GM12878 (cell line): ENCODE measurements around the gene SELENOP. TPM values are rescaled to one million over a fixed set of nuclear protein-coding genes. Genes with fewer than 3 reads are reported as not detected.

Experiments
- ATAC-seq: fragments of 200-7000 bp; cut with Tn5 transposase; 3 replicates; pipeline ENCODE4 v1.9.1; 2020; ENCODE audit warnings: mild to moderate bottlenecking, moderate library complexity
- BruUV-seq: library from RNA; stranded (reverse); fragments of 400-500 nt; replicated peaks from 2 replicates; lab custom pipeline; 2021; lab: Mats Ljungman, UMichigan
- CTCF ChIA-PET: fragments of 300-600 bp; sonication (Branson Sonifier 250); formaldehyde crosslinking; extraction: SDS; loops from one replicate; lab custom pipeline; 2021; ENCODE audit warnings: inconsistent platforms; lab: Yijun Ruan, JAX
- POLR2A ChIA-PET: fragments of 350-600 bp; formaldehyde crosslinking; extraction: SDS; loops from one replicate; lab custom pipeline; 2021; ENCODE audit warnings: inconsistent platforms; lab: Charles Lee
- RAD21 ChIA-PET: fragments of 300-600 bp; sonication (Branson Sonifier 250); formaldehyde crosslinking; loops from one replicate; lab custom pipeline; 2023; ENCODE audit warnings: antibody characterized with exemption; ENCODE audit not compliant: unreplicated experiment; lab: Charles Lee
- SMC1A ChIA-PET: fragments of 300-600 bp; sonication (Branson Sonifier 250); formaldehyde crosslinking; loops from one replicate; lab custom pipeline; 2023; ENCODE audit not compliant: unreplicated experiment, uncharacterized antibody; lab: Charles Lee
- DNase-seq: peaks from one replicate; pipeline ENCODE4 v3.0.0-alpha.2; 2011; ENCODE audit warnings: low read depth, low spot score
- FAIRE-seq: peaks from 3 replicates; lab custom pipeline; 2011; peaks lifted over from hg19 to GRCh38; lab: Jason Lieb, UNC
- H2AFZ ChIP-seq: 2 replicates; pipeline ENCODE4 v1.6.0; 2011; ENCODE audit warnings: low read depth, low read length, control low read depth; ENCODE audit not compliant: control insufficient read depth
- H3K27ac ChIP-seq: 2 replicates; pipeline ENCODE4 v1.5.1; 2011; ENCODE audit warnings: control low read depth; ENCODE audit not compliant: control insufficient read depth, insufficient read depth
- H3K27me3 ChIP-seq, 2 experiments: replicated peaks in 1 of 2; 2 replicates each; pipeline versions ENCODE4 v1.6.0 to v1.6.1; 2011; ENCODE audit warnings: low read length in 1 of 2; ENCODE audit not compliant: control insufficient read depth in 2 of 2, insufficient read depth in 2 of 2
- H3K36me3 ChIP-seq, 2 experiments: 2 replicates each; pipeline ENCODE4 v1.5.1; 2011; ENCODE audit warnings: low read length in 1 of 2; ENCODE audit not compliant: control insufficient read depth in 2 of 2, insufficient read depth in 2 of 2
- H3K4me1 ChIP-seq: 2 replicates; pipeline ENCODE4 v1.6.1; 2011; ENCODE audit warnings: mild to moderate bottlenecking, low read length, moderate library complexity, mixed read lengths; ENCODE audit not compliant: control insufficient read depth, insufficient read depth
- H3K4me2 ChIP-seq: 2 replicates; pipeline ENCODE4 v1.6.0; 2011; ENCODE audit warnings: control low read depth; ENCODE audit not compliant: control insufficient read depth, insufficient read depth
- H3K4me3 ChIP-seq: fragments of 200-600 bp; sonication (generic); 2 replicates; pipeline ENCODE4 v1.5.1; 2016
- H3K79me2 ChIP-seq: 2 replicates; pipeline ENCODE4 v1.6.0; 2011; ENCODE audit warnings: low read length; ENCODE audit not compliant: control insufficient read depth, insufficient read depth
- H3K9ac ChIP-seq: 2 replicates; pipeline ENCODE4 v1.8.0; 2011; ENCODE audit warnings: low read length, control low read depth, mixed read lengths; ENCODE audit not compliant: control insufficient read depth, insufficient read depth
- H3K9me3 ChIP-seq: replicated peaks from 3 replicates; pipeline ENCODE4 v1.5.1; 2011; ENCODE audit warnings: mild to moderate bottlenecking, low read length; ENCODE audit not compliant: control insufficient read depth, insufficient read depth
- H4K20me1 ChIP-seq: 2 replicates; pipeline ENCODE4 v1.6.0; 2011; ENCODE audit not compliant: control insufficient read depth, insufficient read depth
- CBFB ChIP-seq: IDR thresholded peaks from 2 replicates; pipeline ENCODE4 v1.6.1; 2016; ENCODE audit warnings: antibody characterized with exemption, low read depth
- CHD1 ChIP-seq: IDR thresholded peaks from 2 replicates; pipeline ENCODE4 v1.6.1; 2012; ENCODE audit warnings: low read depth, low read length, improper control_type of control experiment
- CHD2 ChIP-seq: IDR thresholded peaks from 2 replicates; pipeline ENCODE4 v1.6.1; 2011; ENCODE audit warnings: low read depth, low read length, improper control_type of control experiment, borderline replicate concordance
- JUNB ChIP-seq: IDR thresholded peaks from 2 replicates; pipeline ENCODE4 v1.6.1; 2016; ENCODE audit warnings: antibody characterized with exemption, mild to moderate bottlenecking
- KAT2A ChIP-seq: conservative IDR thresholded peaks from 2 replicates; pipeline ENCODE4 v1.6.1; 2011; ENCODE audit warnings: low read depth, low read length; ENCODE audit not compliant: control insufficient read depth
- MEF2A ChIP-seq: IDR thresholded peaks from 2 replicates; pipeline ENCODE4 v1.6.1; 2011; ENCODE audit warnings: low read depth, mild to moderate bottlenecking, low read length, moderate library complexity; ENCODE audit not compliant: insufficient read depth
- RFX5 ChIP-seq: IDR thresholded peaks from 2 replicates; pipeline ENCODE4 v1.6.1; 2011; ENCODE audit warnings: low read depth, low read length, improper control_type of control experiment
- SKIL ChIP-seq: fragments of 450-650 bp; IDR thresholded peaks from 2 replicates; pipeline ENCODE4 v1.6.1; 2017; ENCODE audit warnings: mild to moderate bottlenecking, low read depth, inconsistent platforms; ENCODE audit not compliant: poor library complexity, severe bottlenecking
- STAT3 ChIP-seq: IDR thresholded peaks from 2 replicates; pipeline ENCODE4 v1.6.1; 2011; ENCODE audit warnings: low read depth, low read length, improper control_type of control experiment
- WGBS: methylation state at CpG from one replicate; pipeline ENCODE4 v1.1.6; 2016; ENCODE audit warnings: low lambda C conversion rate; ENCODE audit not compliant: insufficient replicate concordance, insufficient coverage; ENCODE audit errors: missing lambda C conversion rate; 5-methylcytosine and 5-hydroxymethylcytosine counted together
- in situ Hi-C: fragments of 300-500 bp; cut with MboI; formaldehyde crosslinking; loops from 9 replicates; pipeline ENCODE4 v1.14.3; 2018; ENCODE audit warnings: mixed read lengths
- intact Hi-C: fragments of 100-400 bp; cut with micrococcal nuclease; formaldehyde crosslinking; loops from one replicate; pipeline ENCODE4 v1.14.2; 2022; ENCODE audit not compliant: unreplicated experiment
- polyA plus RNA-seq, 11 experiments: library from polyadenylated mRNA; depleted of rRNA in 4 of 11; unstranded in 6 of 11; stranded (reverse) in 5 of 11; fragments of >200 nt; fragmentation: Nextera tagmentation in 4 of 11; fragmentation: Illumina TruSeq in 1 of 11; extraction: Ambion mirVana in 4 of 11; extraction: Trizol in 1 of 11; gene quantifications; 1 replicate in 1 of 11; 2 replicates in 10 of 11; pipeline versions ENCODE4 v1.2.1 to v1.2.3, GENCODE V29; 2011 to 2016; ENCODE audit warnings: inconsistent platforms in 2 of 11, missing spikeins in 2 of 11, low read depth in 1 of 11
- total RNA-seq, 4 experiments: library from RNA; depleted of rRNA in 3 of 4; stranded (reverse); fragments of >200 nt in 3 of 4; fragmentation: Illumina TruSeq in 1 of 4; extraction: Trizol in 1 of 4; gene quantifications; 2 replicates each; pipeline versions ENCODE4 v1.2.1 to v1.2.3, GENCODE V29; 2013 to 2021
- TF ChIP-seq, protein P1 (sequence below): fragments of 450-650 bp; IDR thresholded peaks from 2 replicates; pipeline ENCODE4 v1.6.1; 2016; ENCODE audit warnings: mild to moderate bottlenecking
- TF ChIP-seq, protein P2 (sequence below): fragments of 450-650 bp; formaldehyde crosslinking; IDR thresholded peaks from 2 replicates; pipeline ENCODE4 v1.4.0; 2022; ENCODE audit warnings: mild to moderate bottlenecking, moderate library complexity

SELENOP gene
- total and polyA plus RNA-seq, 10 of the 15 experiments (the other 5 are each of a cell fraction or from before 2014, with no cell fraction given) = 0.08 to 5.1 (median 0.88) TPM; not detected in 3

- no TSS peak for BruUV-seq
- Histone ChIP-seq H3K4me3 (no peak overlapping the region), H4K20me1 (no peaks in the 10 kb centered on the region), H3K9ac (no peak overlapping the region), H3K27me3 (no peaks in the 10 kb centered on the region), H3K36me3 (no peaks in the 10 kb centered on the region), H3K9me3 (no peaks in the 10 kb centered on the region), H3K4me1 (no peaks in the 10 kb centered on the region), H3K79me2 (no peaks in the 10 kb centered on the region), H3K27ac (no peak overlapping the region), H2AFZ (no peak overlapping the region), H3K4me2 (no peak overlapping the region)
- DNase-seq (no peak), ATAC-seq (no peak), FAIRE-seq (no peak)
- ChIA-PET CTCF (interaction anchor here (0.7 to 2.9 kb wide), 10 partner anchors 10 to 895 kb away, joined by 3 to 13 read pairs (median 3); no protein-coding TSS in a partner anchor), RAD21 (interaction anchor here (1.1 to 2.2 kb wide), 3 partner anchors 15 to 165 kb away, joined by 3 to 12 read pairs (median 4); no protein-coding TSS in a partner anchor), SMC1A (interaction anchor here (0.8 to 2.2 kb wide), 5 partner anchors 10 to 138 kb away, joined by 3 to 12 read pairs (median 8); no protein-coding TSS in a partner anchor), POLR2A (no interaction called here)
- WGBS = 19% methylated on average over 5 of the region's 5 CpGs
- TF ChIP-seq KAT2A = no peak
- TF ChIP-seq RFX5 = no peak
- TF ChIP-seq MEF2A = no peak
- TF ChIP-seq CHD1 = no peak
- TF ChIP-seq STAT3 = no peak
- intact Hi-C loops = no loop called here
- in situ Hi-C loops = no loop called here
Measured at GRCh38 chr5:42751044-42751443, 60.6 kb downstream of the SELENOP start.

DNA sequence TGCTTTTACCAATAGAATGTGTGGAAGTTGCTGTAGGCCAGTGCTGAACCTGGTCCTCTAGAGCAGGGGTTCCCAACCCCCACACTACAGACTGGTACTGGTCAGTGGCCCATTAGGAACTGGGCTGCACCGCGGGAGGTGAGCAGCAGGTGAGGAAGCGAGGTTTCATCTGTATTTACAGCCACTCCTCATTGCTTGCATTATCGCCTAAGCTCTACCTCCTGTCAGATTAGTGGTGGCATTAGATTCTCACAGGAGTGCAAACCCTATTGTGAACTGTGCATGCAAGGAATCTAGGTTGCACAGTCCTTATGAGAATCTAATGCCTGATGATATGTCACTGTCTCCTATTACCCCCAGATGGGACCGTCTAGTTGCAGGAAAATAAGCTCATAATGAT lies 61.2 kb downstream of the SELENOP start:
- FAIRE-seq = no peak
- no peak overlapping the region for H3K27ac ChIP-seq
- no peaks in the 10 kb centered on the region for H3K4me1 ChIP-seq
- H3K4me3 ChIP-seq = no peak overlapping the region
- ChIA-PET SMC1A (interaction anchor here (0.8 to 2.2 kb wide), 4 partner anchors 11 to 139 kb away, joined by 3 to 12 read pairs (median 6); no protein-coding TSS in a partner anchor), CTCF (interaction anchor here (0.7 to 2.9 kb wide), 7 partner anchors 10 to 167 kb away, joined by 3 to 13 read pairs (median 3); no protein-coding TSS in a partner anchor), RAD21 (interaction anchor here (1.1 to 2.2 kb wide), 2 partner anchors 139 to 165 kb away, joined by 3 to 12 read pairs; no protein-coding TSS in a partner anchor), POLR2A (no interaction called here)
- H3K9me3 ChIP-seq = no peaks in the 10 kb centered on the region
- intact Hi-C loops = no loop called here
- in situ Hi-C loops = no loop called here
- no peaks in the 10 kb centered on the region for H3K36me3 ChIP-seq
- H3K79me2 ChIP-seq = no peaks in the 10 kb centered on the region
- H4K20me1 ChIP-seq = no peaks in the 10 kb centered on the region
- no peak overlapping the region for H2AFZ ChIP-seq
- DNase-seq = no peak
- no TSS peak for BruUV-seq
- H3K27me3 ChIP-seq = no peaks in the 10 kb centered on the region
- no peak for ATAC-seq
- no peak overlapping the region for H3K4me2 ChIP-seq
- 89% methylated on average over 5 of the region's 5 CpGs for WGBS
- no peak overlapping the region for H3K9ac ChIP-seq
- TF ChIP-seq SKIL = no peak
- no peak for TF ChIP-seq JUNB
- TF ChIP-seq, protein P1, sequence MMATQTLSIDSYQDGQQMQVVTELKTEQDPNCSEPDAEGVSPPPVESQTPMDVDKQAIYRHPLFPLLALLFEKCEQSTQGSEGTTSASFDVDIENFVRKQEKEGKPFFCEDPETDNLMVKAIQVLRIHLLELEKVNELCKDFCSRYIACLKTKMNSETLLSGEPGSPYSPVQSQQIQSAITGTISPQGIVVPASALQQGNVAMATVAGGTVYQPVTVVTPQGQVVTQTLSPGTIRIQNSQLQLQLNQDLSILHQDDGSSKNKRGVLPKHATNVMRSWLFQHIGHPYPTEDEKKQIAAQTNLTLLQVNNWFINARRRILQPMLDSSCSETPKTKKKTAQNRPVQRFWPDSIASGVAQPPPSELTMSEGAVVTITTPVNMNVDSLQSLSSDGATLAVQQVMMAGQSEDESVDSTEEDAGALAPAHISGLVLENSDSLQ = no peak
- TF ChIP-seq, protein P2, sequence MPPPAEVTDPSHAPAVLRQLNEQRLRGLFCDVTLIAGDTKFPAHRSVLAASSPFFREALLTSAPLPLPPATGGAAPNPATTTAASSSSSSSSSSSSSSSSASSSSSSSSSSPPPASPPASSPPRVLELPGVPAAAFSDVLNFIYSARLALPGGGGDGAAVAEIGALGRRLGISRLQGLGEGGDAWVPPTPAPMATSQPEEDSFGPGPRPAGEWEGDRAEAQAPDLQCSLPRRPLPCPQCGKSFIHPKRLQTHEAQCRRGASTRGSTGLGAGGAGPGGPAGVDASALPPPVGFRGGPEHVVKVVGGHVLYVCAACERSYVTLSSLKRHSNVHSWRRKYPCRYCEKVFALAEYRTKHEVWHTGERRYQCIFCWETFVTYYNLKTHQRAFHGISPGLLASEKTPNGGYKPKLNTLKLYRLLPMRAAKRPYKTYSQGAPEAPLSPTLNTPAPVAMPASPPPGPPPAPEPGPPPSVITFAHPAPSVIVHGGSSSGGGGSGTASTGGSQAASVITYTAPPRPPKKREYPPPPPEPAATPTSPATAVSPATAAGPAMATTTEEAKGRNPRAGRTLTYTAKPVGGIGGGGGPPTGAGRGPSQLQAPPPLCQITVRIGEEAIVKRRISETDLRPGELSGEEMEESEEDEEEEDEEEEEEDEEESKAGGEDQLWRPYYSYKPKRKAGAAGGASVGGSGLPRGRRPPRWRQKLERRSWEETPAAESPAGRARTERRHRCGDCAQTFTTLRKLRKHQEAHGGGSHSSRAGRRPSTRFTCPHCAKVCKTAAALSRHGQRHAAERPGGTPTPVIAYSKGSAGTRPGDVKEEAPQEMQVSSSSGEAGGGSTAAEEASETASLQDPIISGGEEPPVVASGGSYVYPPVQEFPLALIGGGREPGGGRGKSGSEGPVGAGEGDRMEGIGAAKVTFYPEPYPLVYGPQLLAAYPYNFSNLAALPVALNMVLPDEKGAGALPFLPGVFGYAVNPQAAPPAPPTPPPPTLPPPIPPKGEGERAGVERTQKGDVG (CRISPR knock-in tag) = no peak
- no peak for TF ChIP-seq CBFB
- TF ChIP-seq CHD2 = no peak
